ENCODE results near the gene HTT-AS.

HTT-AS gene

DNA sequence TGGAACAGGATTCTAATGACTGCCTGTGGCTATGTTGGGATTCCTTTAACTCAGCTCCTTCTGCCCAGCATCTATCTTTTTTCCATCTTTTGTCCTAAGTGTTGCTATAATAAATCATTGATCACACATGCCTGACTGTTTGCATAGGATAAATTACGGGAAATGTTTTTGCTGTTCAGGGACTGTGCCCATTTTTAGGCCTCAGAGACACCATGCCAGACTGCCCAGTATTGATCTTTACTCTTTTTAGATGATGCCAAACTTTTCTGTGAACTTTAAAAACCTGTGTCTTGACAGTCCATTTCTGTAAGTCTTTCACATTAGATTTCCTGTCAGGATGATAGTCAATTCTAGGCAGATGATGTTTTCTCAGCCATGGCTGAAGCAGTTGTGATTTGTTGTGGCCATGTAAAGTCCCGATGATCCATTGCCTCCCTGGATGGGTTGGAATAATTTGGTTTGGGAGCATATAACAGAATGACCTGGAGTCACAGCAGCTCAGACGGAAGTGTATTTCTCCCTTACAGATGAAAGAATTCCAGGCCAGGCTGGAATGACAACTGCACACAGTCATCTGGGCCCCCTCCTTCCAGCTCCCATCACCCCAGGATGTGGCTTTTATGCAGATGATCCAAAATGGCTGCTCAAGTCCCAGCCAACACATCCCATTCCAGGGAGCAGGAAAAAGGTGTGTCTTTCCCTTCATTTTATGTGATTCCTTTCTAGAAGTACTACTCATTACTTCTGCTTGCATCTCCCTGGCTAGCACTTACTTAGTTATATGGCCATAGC lies 3.4 kb downstream of the HTT-AS start:
- TF ChIP-seq SIN3A (IDR thresholded peaks at IDR 0.05; ENCODE audit: borderline replicate concordance, insufficient read depth, low read length) (no peak), POLR2AphosphoS5 (IDR thresholded peaks at IDR 0.05; ENCODE audit: low read depth, low read length) (no peak), TAF1 (IDR thresholded peaks at IDR 0.05; ENCODE audit: borderline replicate concordance, insufficient read depth, low read length) (no peak), FOXP2 (optimal IDR thresholded peaks at IDR 0.05; ENCODE audit: borderline replicate concordance, extremely low read depth, extremely low read length, insufficient read depth) (no peak), REST (IDR thresholded peaks at IDR 0.05; ENCODE audit: insufficient read depth in 1 of 2, low read depth in 2 of 2, low read length in 2 of 2) (no peak)

GRCh38 chr4:3069661-3070199 lies 4.6 kb downstream of the HTT-AS start:
- TF ChIP-seq TAF1 (IDR thresholded peaks at IDR 0.05; ENCODE audit: borderline replicate concordance, insufficient read depth, low read length) (no peak), REST (IDR thresholded peaks at IDR 0.05; ENCODE audit: insufficient read depth in 1 of 2, low read depth in 2 of 2, low read length in 2 of 2) (no peak), FOXP2 (optimal IDR thresholded peaks at IDR 0.05; ENCODE audit: borderline replicate concordance, extremely low read depth, extremely low read length, insufficient read depth) (no peak), SIN3A (IDR thresholded peaks at IDR 0.05; ENCODE audit: borderline replicate concordance, insufficient read depth, low read length) (no peak), POLR2AphosphoS5 (IDR thresholded peaks at IDR 0.05; ENCODE audit: low read depth, low read length) (no peak)

DNA sequence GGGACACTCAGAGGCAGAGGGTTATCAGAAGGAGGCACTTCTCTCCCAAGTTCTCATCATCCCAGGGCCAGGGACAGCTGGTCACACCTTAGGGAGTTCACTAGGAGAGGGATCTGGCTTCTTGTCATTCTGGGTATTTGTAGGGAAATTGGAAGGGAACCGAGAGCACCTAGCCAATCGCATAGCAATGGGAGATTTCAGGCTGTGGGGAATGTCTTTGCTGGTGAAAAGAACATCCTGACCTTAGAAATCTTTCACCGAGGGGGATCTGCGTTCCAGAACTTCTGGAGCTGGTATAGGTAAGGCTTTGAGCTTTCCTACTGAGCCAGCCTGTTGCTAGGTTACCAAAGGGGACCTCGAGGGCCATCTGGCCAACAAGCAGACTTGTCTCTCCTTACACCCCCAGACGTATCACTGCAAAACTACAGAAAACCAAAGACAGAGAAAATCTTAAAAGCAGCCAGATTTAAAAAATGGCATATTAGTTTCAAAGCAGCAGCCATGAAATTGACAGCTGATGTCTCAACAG lies 6.8 kb downstream of the HTT-AS start:
- TF ChIP-seq SIN3A (IDR thresholded peaks at IDR 0.05; ENCODE audit: borderline replicate concordance, insufficient read depth, low read length), result no peak
- no peak for TF ChIP-seq REST (IDR thresholded peaks at IDR 0.05; ENCODE audit: insufficient read depth in 1 of 2, low read depth in 2 of 2, low read length in 2 of 2)
- no peak for TF ChIP-seq FOXP2 (optimal IDR thresholded peaks at IDR 0.05; ENCODE audit: borderline replicate concordance, extremely low read depth, extremely low read length, insufficient read depth)
- TF ChIP-seq TAF1 (IDR thresholded peaks at IDR 0.05; ENCODE audit: borderline replicate concordance, insufficient read depth, low read length), result no peak
- no peak for TF ChIP-seq POLR2AphosphoS5 (IDR thresholded peaks at IDR 0.05; ENCODE audit: low read depth, low read length)

- TF ChIP-seq REST (IDR thresholded peaks at IDR 0.05; ENCODE audit: insufficient read depth in 1 of 2, low read depth in 2 of 2, low read length in 2 of 2), result no peak
- no peak for TF ChIP-seq TAF1 (IDR thresholded peaks at IDR 0.05; ENCODE audit: borderline replicate concordance, insufficient read depth, low read length)
- TF ChIP-seq SIN3A (IDR thresholded peaks at IDR 0.05; ENCODE audit: borderline replicate concordance, insufficient read depth, low read length), result no peak
- TF ChIP-seq FOXP2 (optimal IDR thresholded peaks at IDR 0.05; ENCODE audit: borderline replicate concordance, extremely low read depth, extremely low read length, insufficient read depth), result no peak
- no peak for TF ChIP-seq POLR2AphosphoS5 (IDR thresholded peaks at IDR 0.05; ENCODE audit: low read depth, low read length)
Observed at GRCh38 chr4:3066836-3067400, 7.4 kb downstream of the HTT-AS start.

All from PFSK-1 (cell line).